ENCODE results near the gene TBX1.

The TBX1 gene

DNA sequence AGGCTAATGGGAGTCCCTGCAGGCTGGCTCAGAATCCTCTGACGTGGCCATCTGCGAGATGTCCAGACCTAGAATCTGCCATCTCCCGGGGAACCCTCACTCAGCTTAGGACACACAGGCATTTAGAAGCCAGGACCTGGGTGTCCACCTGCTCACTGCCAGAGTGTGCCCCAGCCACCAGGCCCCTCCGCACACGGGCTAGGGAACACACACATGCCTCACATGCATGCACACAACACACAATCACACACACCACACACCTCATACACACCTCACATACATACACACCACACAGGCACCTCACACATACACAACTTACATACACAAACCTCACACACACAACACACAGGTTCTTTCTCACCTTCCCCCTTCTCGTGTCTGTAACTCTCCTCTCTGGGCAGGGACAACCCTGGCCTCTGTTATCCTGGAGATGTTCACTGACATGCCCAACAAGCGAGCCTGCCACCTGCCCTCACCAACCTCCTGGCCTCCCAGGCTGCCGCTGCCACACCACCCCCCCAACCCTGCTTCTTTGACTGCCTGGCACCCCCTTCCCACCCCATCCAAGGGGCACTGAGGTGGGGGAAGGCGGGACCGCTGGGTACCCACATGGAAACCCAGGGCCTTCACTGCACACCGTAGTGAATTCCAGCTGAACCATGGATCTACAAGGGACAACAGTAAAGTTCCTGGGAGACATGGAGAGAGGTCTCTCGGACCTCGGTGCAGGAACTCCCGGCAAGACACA, 56.0 kb downstream of the TBX1 start:
- no peak for DNase-seq

All from AML-193 (cell line).